ENCODE measurements around the gene PTPRF.

Gene PTPRF

DNA sequence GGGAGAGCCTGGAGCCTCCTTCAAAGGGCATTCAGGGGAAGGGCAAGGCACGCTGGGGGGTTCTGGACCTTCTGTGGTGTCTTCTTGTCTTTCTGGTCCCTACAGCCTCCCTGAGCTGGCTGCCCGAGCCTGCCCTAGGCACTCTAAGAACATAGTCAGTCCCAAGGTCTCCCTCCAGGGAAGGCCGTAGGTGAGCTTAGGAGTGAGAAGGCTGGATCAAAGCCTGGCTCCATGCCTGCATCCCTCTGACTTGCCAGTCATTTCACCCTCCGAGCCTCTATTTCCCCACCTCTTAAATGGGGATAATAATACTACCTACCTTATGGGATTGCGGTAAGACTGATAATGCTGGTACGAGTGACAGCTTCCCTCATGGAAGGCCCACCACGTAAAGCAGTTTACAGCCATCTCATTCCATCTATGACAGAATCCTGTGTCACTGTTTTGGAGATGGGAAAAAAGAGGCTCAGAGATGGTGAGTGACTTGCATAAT, 20.8 kb downstream of the PTPRF start:
- no peak for DNase-seq

DNA sequence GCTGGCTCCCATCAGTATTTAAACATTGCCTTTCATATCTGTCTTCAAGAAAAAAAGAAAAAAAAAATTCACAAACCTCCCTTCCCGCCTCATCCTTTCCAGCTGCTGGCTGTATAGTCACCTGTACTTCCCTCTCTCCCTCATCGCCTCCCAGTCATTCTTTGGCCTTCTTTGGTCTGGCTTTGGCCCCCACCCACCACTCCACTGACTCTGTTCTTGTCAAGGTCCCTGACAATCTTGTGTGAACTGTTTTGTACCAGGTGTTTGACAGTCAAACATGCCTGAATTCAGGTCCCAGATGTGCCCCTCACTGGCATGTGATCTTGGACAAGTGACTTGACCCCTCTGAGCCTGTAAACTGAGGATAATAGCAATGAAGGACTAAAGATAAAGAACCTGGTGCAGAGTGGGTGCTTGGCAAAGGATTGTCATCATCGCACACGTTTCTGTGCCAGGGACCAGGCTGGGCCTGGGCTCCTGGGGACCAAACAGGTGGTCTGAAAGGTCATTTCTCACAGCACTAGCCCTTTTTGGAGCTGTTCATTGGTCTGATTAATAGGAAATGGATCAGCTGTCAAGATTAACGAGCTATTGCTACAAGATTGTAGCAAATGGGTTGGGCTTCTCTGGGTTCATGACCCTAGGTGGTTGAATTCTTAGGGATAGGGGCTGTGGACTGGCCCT, 21.5 kb downstream of the PTPRF start:
- DNase-seq, result no peak

DNA sequence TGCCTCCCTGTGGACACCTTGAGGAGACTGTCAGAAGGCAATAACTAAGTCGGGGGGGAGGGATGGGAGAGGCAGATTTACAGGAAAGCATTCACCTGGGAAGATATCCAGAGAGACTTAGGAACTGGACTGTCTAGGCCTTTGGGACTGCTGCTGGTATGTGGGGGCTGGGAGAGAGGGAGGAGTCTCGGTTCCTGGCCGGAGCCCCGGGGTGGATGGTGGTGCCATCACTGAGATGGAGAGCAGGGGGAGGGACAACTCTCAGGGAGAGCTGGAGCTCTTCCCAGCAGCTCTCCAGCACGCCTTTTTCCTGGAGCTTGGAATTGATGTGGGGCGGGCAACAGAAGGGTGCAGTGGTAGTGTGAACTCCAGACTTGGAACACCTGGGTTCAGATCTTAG, 22.1 kb downstream of the PTPRF start:
- peak in 54 of 58 donors; percentile 31 to 95 (median 77) for DNase-seq

DNA sequence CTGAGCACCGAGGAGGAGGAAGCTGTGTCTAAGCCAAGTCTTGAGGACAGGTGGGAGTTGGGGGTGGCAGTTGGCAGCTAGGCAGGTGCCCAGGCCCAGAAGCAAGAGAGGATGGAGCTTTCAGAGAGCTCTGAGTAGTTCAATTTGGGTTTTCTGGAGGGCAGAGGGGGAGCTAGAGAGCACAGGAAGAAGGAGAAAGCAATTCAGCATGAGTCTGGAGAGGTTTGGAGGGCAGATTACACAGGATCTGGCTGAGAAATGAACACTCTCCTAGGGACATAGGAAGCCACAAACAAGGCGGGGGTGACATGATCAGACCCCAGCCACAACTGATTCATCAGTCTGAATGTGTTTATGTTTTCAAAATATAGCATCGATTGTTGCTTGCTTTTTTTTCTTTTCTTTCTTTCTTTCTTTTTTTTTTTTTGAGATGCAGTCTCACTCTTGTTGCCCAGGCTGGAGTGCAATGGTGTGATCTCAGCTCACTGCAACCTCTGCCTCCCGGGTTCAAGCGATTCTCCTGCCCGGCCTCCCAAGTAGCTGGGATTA, 23.8 kb downstream of the PTPRF start:
- peak in 5 of 58 donors; percentile 9 to 32 (median 15) for DNase-seq

DNA sequence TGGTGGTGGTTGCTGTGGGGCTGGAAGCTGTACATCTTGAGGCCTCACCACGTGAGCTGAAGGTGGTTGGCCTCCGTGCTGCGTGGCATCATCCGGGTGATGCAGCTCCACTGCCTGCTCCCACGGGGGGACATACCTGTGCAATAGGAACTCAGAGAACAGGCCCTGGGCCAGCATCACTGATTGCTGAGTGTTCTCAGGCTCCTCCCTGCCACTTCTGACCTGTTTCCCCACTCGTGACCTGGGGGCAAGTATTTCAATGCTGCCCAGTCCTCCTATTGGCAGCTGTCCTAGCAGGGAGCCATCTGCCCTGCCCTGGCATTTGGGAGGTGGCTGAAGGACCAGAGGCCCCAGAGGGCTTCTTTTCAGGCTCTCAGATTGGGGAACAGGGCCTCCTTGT, 26.1 kb downstream of the PTPRF start:
- DNase-seq, result no peak

DNA sequence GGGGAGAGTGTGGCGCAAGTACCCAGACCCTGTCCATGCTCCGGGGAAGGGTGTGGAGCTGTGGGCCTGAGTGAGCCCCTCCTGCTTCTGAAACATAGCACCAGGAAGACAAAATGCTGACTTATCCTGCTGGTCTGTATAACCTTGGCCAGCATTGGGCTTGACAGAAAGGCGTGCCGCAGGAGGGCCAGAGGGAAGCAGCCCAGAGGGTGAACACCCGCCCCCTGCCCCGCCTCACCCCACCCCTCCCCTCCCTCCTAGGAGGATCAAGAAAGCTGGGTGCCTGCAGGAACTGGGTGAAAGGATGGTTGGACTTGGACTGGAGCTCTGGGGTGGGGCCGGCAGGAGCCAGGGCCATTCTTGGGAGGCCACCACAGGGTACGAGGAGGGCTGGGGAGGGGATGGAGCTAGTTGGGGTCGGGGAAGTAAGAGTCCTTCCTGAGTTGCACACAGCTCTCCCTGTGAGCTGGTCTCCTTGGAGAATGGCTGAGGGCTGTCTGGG, 27.1 kb downstream of the PTPRF start:
- DNase-seq, result no peak

DNA sequence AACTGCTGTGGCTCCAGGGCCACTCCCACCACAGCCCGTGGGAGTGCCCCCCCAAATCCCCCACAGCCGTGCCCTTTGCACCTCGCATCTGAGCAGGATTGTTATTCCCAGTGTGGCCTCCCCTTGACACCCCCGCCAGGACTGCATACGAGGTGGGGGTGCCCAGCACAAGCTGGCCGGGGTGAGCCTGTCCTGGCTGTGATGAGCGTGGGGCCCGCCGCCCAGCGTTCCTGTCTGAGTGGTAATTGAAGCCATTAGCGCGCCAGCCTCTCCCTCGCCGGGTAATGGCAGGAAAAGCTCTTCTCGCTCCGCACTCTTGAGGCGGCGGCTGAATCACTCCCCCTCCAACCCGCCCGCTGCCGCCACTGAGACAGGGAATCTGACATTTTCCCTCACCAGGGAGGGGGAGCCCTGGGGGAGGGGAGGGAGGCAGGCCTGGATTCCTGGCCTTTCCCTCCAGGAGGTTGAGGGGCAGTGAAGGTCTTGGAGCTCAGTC, 27.7 kb downstream of the PTPRF start:
- peak in 32 of 58 donors; percentile 16 to 65 (median 32) for DNase-seq

DNA sequence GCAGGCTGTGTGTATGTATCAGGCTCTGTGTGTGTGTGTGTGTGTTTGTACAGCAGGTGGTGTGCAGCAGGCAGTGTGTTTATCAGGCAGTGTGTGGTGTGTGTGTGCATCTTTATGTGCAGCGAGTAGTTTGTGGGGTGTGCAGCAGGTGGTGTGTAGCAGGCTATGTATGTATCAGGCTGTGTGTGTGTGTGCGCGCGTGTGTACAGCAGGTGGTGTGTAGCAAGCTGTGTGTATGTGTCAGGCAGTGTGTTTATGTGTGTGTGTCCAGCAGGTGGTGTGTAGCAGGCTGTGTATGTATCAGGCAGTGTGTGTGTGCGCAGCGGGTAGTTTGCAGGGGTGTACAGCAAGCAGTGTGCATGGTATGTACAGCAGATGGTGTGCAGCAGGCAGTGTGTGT, 29.0 kb downstream of the PTPRF start:
- no peak for DNase-seq

DNA sequence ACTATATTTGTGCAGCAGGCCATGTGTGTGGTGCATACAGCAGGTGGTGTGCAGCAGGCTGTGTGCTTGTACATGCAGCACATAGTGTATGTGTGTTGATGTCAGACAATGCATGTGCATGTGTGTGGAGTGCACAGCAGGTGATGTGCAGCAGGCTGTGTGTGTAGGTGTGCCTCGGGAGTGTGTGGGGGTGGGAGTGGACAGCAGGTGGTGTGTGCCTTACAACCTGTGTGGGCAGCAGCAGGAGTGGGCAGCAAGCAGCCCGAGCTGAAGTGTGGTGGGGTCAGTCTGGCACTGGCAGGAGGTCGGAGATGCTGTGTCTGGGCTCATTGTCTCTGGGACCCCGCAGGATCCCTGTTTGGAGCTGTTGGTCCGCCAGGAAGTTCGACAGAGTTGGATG, 29.6 kb downstream of the PTPRF start:
- no peak for DNase-seq

DNA sequence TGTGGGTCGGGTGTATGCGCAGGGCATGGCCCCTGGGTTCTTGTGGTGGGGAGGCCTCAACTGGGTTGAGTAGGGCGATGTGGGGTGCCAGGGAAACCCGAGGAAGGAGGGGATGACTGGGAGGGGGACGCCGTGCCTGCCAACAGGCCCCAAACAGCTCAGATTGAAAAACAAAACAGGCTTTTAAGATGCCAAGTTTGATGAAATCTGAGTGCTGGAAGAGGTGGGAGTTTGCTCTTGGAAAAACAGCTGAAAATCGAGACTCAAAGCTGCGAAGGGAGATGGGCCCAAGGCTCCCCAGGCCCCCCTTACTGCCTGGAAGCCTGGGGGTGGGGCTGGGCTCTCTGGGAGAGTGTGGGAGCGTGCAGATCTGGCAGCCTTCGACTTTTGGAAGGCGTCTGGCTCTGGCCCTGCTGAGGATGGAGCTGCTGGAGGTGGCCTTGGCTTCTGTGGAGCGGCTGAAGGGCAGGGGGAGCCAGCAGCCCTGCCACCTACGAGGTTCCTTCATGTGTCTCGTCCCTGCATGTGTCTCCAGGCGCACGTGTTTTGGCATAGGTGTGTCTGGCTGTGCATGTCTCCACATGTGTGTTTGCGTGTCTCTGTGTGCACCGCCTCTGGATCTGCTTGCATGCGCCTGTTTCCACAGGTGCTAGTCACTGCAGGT, 33.3 kb downstream of the PTPRF start:
- DNase-seq, result peak in 45 of 58 donors; percentile 15 to 77 (median 45)

DNA sequence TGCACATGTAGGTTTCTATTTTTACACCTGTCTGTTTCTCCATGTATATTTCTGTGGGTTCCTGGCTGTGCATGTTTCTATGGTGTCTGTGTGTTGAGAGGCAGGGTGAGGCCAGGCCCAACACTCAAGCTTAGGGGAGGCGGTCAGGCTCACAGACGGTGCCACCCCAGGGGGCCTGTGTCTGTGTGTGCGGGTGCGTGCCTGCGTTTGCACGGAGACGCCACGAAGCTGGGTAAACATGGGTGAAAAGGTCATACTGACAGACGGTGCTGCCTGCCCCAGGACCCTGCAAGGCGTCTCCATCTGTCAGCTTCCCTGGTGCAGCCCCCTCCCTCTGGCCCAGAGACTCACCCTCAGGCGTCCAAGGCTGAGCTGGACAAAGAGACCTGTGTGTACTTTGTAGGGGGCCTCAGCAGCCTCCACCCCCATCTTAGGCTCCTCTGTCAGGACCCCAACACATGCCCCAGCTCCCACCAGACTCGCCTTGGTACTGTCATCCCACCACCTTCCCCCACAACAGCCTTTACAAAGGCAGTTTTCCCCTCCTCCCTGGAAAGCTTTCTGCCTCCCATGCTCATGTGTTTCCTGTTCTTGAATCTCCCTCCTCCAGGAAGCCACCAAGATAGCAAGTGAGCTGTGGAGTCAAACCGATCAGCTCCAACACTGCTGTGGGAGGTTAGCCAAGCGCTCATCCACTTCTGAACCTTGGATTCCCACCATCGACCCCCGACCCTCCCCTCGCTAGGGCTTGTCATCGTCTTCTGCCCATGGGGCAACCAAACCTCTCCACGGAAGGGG, 34.1 kb downstream of the PTPRF start:
- DNase-seq, result no peak

DNA sequence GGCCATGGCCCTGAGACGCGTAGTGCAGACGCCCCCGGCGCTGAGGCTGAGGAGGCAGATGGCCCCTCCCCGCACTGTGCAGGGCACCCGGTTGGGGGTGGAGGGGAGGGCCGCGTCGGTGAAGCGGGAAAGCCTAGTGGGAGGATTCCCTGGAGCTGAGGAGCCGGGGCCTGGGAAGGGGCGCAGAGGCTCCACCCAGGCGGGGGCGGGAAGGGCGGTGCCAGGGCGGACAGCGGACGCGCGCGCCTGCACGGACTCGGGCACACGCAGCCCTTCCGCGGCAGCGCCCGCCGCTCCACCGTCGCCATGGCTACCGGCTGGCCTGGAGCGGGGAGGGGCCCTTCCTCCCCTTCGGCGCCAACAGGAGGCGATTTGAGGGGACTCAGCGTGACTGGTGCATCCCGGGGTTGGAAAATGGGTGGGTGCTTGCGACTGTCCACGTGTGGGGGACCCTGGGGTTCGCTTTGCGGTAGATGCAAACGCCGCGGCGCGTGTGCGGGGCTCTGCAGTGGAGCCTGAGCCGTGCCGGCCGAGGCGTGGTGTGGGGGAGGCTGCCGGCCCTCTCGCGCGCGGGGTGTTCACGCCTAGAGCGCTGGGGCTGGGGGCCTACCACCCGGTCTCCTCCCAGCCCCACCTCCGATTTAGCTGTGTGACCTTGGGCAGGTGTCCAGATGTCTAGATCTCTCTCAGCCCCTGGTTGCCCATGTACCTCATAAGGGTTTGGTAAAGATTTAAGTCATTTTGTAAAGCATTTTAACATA, 35.1 kb downstream of the PTPRF start:
- peak in 52 of 58 donors; percentile 23 to 76 (median 55) for DNase-seq

DNA sequence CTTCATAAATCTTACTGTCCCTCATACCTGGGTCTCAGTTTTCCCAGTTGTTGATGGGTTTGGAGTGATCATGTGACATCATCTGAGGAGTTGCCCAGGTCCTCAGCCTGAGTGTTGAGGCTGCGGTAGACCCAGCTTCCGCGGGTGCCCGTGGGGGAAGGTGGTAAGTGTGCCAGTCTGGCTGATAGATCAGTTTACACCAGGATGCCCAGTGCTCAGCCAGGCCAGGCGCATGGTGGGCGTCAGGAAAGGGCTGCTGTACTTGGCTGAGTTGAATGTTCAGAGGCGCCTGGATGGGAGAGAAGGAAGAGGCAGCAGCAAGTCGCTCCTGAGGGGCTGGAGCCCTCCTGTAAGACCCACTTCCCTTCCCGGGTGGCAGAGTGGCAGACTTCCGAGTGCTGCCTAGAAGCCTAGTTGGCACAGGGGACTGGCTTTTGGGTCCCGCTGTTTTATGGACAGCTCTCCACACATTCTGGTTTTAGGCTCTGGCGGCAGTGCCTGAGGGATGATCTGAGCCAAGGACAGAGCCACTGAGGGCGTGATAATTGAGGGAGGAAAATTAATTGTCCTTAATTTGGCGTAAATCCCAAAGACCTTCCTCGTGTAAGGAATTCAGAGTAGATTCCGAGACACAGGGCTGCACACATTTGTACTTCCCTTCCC, 35.8 kb downstream of the PTPRF start:
- peak in 26 of 58 donors; percentile 13 to 62 (median 30) for DNase-seq

DNA sequence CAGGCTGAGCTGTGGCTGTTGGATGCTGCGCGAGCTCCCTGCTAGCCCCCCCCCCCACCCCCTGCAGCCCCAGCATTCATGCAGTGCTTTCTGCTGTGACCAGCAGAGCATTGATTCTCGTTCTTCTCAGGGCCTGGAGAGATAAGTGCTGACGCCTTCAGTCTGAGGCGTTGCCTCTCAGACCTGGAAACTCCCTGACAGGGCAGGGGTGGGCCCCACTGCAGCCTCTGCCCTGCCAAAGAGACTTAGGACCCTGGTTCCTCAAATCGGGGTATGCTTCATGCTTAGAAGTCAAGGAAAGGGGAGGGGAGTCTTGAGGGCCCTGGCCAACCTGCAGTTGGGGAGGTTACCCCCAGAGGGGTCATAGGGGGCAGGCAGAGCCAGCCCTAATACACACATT, 38.5 kb downstream of the PTPRF start:
- peak in 2 of 58 donors; percentile 12 to 35 for DNase-seq

DNA sequence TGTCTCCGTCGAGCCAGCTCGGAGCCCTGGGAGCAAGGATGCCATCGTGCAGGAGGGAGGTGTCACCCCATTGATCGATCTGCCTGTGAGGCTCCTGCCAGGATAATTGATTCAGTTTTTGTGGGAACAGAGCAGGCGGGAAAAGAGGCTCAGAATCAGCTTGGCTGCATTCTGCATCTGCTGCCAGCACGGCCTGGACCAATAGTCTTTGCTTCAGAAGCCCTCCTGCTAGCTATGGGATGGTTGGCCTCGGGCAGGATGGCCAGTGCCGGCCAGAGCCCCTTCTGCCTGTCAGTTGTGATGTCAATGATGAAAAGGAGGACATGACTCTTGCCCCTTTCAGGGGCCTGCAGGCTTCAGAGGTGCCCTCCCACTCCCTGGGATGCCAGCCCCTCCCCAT, 39.6 kb downstream of the PTPRF start:
- no peak for DNase-seq

DNA sequence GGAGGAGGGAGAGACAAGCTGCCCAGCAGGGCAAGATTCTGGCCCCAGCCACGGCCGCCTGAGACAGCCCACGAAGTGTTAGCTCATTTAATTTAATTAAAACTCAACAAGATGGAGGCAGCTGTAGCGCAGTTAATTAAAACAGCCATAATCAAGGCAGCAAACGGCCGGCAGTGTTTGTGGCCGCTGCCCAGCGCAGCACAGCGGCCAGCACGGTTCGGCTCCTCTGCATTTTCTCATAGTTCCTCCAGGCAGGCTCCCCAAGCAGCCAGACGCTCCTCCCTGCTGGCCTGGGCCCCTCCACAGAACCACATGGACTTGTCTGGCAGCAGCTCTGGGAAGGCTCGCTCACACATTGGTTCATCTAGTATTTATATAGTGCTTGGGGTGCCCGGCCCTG, 40.0 kb downstream of the PTPRF start:
- peak in 29 of 58 donors; percentile 10 to 71 (median 27) for DNase-seq

DNA sequence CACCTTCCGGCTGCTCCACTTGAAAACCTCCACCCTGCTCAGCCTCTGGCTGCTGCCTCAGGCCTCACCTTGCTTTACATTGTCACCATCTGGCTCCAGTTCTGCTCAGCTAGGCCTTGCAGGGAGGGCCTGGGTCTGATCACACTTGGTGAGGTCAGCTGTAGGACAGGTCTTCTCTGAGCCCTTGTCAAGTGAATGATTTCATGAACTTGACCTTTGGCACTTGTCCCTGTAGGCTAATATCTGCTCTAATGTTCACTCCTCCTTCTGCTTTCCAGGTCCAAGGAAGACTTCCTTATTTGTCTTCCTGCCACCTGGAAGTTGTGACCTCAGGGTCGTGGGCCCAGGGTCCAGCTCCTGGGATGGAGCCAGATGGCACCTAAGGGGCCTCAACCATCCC, 41.4 kb downstream of the PTPRF start:
- no peak for DNase-seq

DNA sequence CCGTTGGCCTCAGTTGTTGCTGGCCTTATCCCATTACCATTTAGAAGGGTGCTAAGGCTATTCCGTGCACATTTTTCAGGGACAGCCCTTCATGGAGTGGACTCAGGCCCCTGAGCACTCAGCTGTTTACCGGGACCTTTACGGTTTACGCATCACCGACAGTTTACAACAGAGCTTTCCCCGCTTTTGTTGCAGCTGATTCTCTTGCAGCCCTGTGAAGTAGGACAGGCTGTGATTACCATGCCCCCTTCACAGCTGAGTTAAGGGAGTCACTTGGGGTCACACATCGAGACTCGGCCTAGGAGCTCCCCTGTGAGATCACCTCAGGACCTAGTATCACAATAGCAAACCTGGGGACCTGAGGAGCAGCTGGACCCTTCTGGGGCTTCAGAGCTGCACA, 41.9 kb downstream of the PTPRF start:
- no peak for DNase-seq

DNA sequence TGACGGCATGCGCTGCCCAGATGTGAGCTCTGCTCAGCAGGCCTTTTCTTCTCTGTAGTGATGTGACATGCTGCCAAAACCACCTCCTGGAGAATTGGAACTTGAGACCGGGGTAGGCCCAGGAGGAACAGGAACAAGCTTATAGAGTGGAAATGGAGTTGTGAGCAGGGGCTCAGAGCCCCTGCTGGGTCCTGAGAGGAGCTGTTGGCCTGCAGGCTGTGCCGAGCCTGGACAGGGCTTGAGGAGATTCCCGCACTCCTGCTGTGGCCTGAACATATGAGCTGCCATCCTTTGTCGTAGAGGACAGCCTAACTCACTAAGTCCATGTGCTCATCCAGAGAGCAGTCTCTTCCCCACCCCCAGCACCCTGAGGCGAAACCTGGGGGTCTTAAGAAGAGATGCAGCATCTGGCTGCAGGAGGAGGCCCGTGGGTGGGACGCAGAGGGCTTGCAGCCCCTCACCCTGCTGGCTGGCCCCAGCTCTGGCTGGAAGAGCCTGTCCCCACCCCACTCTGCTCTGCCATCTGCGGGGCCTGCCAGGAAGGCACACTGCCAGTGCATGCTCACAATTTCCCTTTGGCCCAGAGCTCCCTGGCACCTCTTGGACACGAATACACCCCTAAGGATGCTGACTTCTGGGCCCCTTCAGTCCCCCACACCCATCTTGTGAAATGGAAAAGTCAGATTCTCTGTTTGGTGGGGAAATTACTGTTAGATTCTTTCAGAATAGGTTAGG, 42.5 kb downstream of the PTPRF start:
- peak in 39 of 58 donors; percentile 11 to 66 (median 33) for DNase-seq

Measured in anterior cingulate cortex (tissue), 58 donors.